HG02885 (cell line): ENCODE data around the gene EMP2.
"Not testable (repeated sequence)": the region's sequence is repeated elsewhere in the genome, so short reads cannot be mapped to it uniquely, and the experiment has no call there.

Source experiments
- ATAC-seq: cut with Tn5 transposase; IDR thresholded peaks from one replicate; pipeline ENCODE4 v1.9.1; 2021; ENCODE audit warnings: mild to moderate bottlenecking; ENCODE audit not compliant: unreplicated experiment, poor library complexity

Gene EMP2

GRCh38 chr16:10528635-10529034 lies 51.8 kb downstream of the EMP2 start:
- ATAC-seq: no peak

GRCh38 chr16:10526962-10527361 lies 53.4 kb downstream of the EMP2 start:
- ATAC-seq: no peak

- ATAC-seq: no peak
Observed at GRCh38 chr16:10525214-10525825, 55.1 kb downstream of the EMP2 start.

- no peak for ATAC-seq
Observed at GRCh38 chr16:10522966-10523365, 57.4 kb downstream of the EMP2 start.

- ATAC-seq: no peak
Observed at GRCh38 chr16:10521681-10522274, 58.6 kb downstream of the EMP2 start.

- ATAC-seq: no peak
Observed at GRCh38 chr16:10520869-10521578, 59.4 kb downstream of the EMP2 start.

GRCh38 chr16:10519929-10520868 lies 60.2 kb downstream of the EMP2 start:
- ATAC-seq: no peak

GRCh38 chr16:10519297-10519696 lies 61.1 kb downstream of the EMP2 start:
- ATAC-seq: no peak

- no peak for ATAC-seq
Observed at GRCh38 chr16:10518479-10519041, 61.8 kb downstream of the EMP2 start.

- no peak for ATAC-seq
Observed at GRCh38 chr16:10517868-10518267, 62.5 kb downstream of the EMP2 start.

- ATAC-seq: no peak
Observed at GRCh38 chr16:10514369-10515055, 65.9 kb downstream of the EMP2 start.

GRCh38 chr16:10511829-10512228 lies 68.6 kb downstream of the EMP2 start:
- ATAC-seq: no peak

GRCh38 chr16:10510279-10510678 lies 70.1 kb downstream of the EMP2 start:
- no peak for ATAC-seq

GRCh38 chr16:10509534-10510025 lies 70.8 kb downstream of the EMP2 start:
- ATAC-seq: peak; percentile 80

GRCh38 chr16:10505286-10505685 lies 75.1 kb downstream of the EMP2 start:
- not testable (repeated sequence) for ATAC-seq

GRCh38 chr16:10504404-10504885 lies 76.0 kb downstream of the EMP2 start:
- ATAC-seq: no peak

- ATAC-seq: no peak
Observed at GRCh38 chr16:10502776-10503175, 77.6 kb downstream of the EMP2 start.

- ATAC-seq: no peak
Observed at GRCh38 chr16:10501016-10501607, 79.3 kb downstream of the EMP2 start.

- no peak for ATAC-seq
Observed at GRCh38 chr16:10500582-10500981, 79.8 kb downstream of the EMP2 start.
